Fibroblast of upper back skin (primary cell): ENCODE results near the gene UBE2Z.
"Not testable (repeated sequence)": the region's sequence is repeated elsewhere in the genome, so short reads cannot be mapped to it uniquely, and the experiment has no call there.

Experiments
- DNase-seq: peaks from one replicate; pipeline ENCODE4 v3.0.0-alpha.2; 2013

The UBE2Z gene

GRCh38 chr17:48905987-48906515 lies 2.2 kb upstream of the UBE2Z start:
- DNase-seq = no peak

GRCh38 chr17:48907713-48908046 lies 527 bp upstream of the UBE2Z start:
- peak; percentile 21 for DNase-seq

- DNase-seq = peak; percentile 91
These were observed 717 bp downstream of the UBE2Z start for GRCh38 chr17:48908853-48909394.

- DNase-seq = no peak
These were observed 1.6 kb downstream of the UBE2Z start for GRCh38 chr17:48909783-48910182.

GRCh38 chr17:48910370-48910769 lies 2.2 kb downstream of the UBE2Z start:
- DNase-seq = no peak

- DNase-seq = no peak
These were observed 4.3 kb downstream of the UBE2Z start for GRCh38 chr17:48912476-48912875.

- DNase-seq = peak; percentile 78
These were observed 7.5 kb downstream of the UBE2Z start for GRCh38 chr17:48915459-48916282.

GRCh38 chr17:48925251-48925990 lies 17.2 kb downstream of the UBE2Z start:
- DNase-seq = no peak

GRCh38 chr17:48925991-48926342 lies 17.8 kb downstream of the UBE2Z start:
- no peak for DNase-seq

- no peak for DNase-seq
These were observed 20.0 kb downstream of the UBE2Z start for GRCh38 chr17:48927978-48928745.

- no peak for DNase-seq
These were observed 20.9 kb downstream of the UBE2Z start for GRCh38 chr17:48928876-48929811.

- no peak for DNase-seq
These were observed 21.6 kb downstream of the UBE2Z start for GRCh38 chr17:48929812-48930165.

GRCh38 chr17:48930435-48930873 lies 22.2 kb downstream of the UBE2Z start:
- DNase-seq = no peak

GRCh38 chr17:48933035-48933434 lies 24.8 kb downstream of the UBE2Z start:
- no peak for DNase-seq

GRCh38 chr17:48944515-48945260 lies 36.5 kb downstream of the UBE2Z start, which contains the start of gene SNF8:
Gene SNF8 (minus strand): TSS chr17:48944842. CDS start chr17:48944734, 108 bp downstream.
- DNase-seq = peak; percentile 90

GRCh38 chr17:48945261-48945651 lies 37.0 kb downstream of the UBE2Z start:
- not testable (repeated sequence) for DNase-seq

- DNase-seq = no peak
These were observed 43.4 kb downstream of the UBE2Z start for GRCh38 chr17:48951572-48951971.

GRCh38 chr17:48952904-48953303 lies 44.7 kb downstream of the UBE2Z start:
- DNase-seq = no peak

- DNase-seq = peak; percentile 60
These were observed 46.1 kb downstream of the UBE2Z start for GRCh38 chr17:48954300-48954755.

- no peak for DNase-seq
These were observed 52.8 kb downstream of the UBE2Z start for GRCh38 chr17:48960834-48961515.
